ENCODE measurements around the gene OST4.

The OST4 gene

DNA sequence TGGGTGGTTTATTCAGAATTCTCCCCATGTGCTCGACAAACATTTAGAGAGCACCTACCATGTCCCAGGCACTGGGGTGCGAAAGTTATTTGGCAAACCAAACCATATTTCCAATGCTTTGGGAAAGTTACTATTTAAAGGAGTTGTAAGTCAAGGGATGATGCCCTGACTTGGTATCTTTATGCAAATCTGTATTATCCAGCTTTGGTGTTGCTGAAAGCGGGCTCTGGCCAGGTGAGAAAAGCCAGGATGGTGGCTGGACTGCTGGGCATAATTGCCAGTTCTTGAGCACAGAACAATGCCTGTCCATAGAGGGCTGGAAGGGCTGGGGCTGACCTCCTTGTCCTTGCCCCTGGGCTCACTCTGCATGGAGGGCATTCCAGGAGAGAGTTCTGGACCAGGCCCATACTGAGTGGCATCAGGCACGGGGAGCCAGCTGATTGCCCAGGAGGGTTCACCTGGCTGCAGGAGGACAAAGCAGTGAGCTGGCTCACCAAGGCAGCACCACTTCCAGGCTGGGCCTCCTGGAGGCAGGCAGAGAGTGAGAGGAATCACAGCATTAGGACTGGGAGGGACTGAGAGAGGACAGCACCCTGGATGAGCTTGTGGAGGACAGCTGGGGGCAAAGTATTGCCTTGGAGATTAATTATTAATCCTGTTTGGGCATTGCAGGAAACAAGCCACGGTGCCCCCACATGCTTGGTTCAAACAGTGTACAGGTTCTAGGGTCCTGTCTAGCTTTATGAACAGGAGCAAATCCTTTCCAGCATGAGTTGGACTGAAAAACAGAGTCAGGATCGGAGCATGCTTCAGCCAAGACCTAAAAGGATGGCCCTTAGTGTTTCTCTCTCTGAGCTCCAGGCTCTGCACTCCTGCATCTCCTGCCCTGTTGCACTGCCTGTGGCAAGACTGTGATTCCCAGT lies 22.2 kb upstream of the OST4 start:
- no peak for DNase-seq (ENCODE audit: low spot score)

- no peak for DNase-seq (ENCODE audit: low spot score)
Observed at GRCh38 chr2:27092696-27093429, 21.4 kb upstream of the OST4 start.

GRCh38 chr2:27091746-27092695 lies 20.6 kb upstream of the OST4 start:
- DNase-seq (ENCODE audit: low spot score), result no peak

- no peak for DNase-seq (ENCODE audit: low spot score)
Observed at GRCh38 chr2:27089111-27089954, 17.9 kb upstream of the OST4 start.

DNA sequence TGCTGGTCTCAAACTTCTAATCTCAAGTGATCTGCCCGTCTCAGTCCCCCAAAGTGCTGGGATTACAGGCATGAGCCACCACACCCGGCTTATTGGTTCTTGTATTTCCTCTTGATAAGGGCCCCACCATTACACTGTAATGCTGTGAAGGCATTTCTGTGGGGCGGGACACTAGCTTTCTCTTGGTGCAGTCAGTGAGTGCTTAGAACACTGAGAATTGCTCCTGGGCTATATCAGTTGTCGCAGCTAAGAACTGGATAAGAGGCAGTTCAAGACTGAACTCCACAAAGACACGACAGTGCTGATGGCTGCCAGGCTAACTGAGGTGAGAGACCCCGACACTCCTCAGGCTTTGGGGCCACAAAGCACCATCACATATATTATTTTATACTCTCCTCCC lies 17.2 kb upstream of the OST4 start:
- no peak for DNase-seq (ENCODE audit: low spot score)

GRCh38 chr2:27087823-27088410 lies 16.5 kb upstream of the OST4 start:
- DNase-seq (ENCODE audit: low spot score), result no peak

GRCh38 chr2:27086724-27087593 lies 15.5 kb upstream of the OST4 start, which contains the start of gene KHK:
Gene KHK, plus strand, starts transcription at chr2:27086772. Its CDS starts 488 bp downstream, at chr2:27087260.
- peak; percentile 51 for DNase-seq (ENCODE audit: low spot score)

GRCh38 chr2:27086090-27086723 lies 14.8 kb upstream of the OST4 start:
- DNase-seq (ENCODE audit: low spot score), result peak; percentile 95

DNA sequence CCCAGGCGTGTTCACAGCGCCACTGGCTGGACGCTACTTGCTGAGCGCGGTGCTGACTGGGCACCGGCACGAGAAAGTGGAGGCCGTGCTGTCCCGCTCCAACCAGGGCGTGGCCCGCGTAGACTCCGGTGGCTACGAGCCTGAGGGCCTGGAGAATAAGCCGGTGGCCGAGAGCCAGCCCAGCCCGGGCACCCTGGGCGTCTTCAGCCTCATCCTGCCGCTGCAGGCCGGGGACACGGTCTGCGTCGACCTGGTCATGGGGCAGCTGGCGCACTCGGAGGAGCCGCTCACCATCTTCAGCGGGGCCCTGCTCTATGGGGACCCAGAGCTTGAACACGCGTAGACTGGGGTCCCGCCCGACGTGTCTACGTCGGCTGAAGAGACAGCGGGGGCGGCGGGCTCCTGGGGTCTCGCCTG lies 14.2 kb upstream of the OST4 start:
- peak; percentile 65 for DNase-seq (ENCODE audit: low spot score)

- no peak for DNase-seq (ENCODE audit: low spot score)
Observed at GRCh38 chr2:27085062-27085672, 13.7 kb upstream of the OST4 start.

DNA sequence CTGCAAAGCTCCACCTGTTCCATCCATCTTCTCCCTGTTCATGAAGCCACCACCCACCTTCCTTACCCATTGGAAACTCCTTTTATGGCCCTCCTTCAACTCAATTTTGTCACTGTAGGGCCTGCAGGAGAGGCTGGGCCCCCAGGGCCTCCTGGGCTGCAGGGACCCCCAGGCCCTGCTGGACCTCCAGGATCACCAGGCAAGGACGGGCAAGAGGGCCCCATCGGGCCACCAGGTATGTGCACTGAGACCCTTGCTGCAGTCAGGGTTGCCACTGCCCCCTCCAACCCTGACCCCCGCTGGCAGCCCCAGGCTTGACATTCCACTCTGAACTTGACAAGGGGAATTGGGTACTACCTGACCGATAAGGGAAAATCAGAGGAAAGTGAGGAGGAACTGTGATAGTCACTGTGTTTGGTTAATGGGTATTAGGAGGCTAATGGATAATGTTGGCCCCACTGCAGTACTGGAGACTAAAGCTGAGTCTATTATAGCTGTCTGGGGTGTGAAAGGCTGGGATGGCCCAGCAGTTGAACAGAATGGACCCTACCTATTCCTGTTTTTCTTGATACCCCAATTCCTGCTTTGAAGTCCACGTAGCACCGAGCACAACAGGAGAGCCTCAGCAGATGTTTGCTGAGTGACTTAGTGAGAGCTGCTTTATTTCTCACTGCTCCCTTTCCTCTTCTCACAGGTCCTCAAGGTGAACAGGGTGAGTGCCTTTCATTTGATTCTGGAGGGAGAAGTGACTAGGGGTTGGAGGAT lies 13.0 kb upstream of the OST4 start:
- DNase-seq (ENCODE audit: low spot score), result no peak

DNA sequence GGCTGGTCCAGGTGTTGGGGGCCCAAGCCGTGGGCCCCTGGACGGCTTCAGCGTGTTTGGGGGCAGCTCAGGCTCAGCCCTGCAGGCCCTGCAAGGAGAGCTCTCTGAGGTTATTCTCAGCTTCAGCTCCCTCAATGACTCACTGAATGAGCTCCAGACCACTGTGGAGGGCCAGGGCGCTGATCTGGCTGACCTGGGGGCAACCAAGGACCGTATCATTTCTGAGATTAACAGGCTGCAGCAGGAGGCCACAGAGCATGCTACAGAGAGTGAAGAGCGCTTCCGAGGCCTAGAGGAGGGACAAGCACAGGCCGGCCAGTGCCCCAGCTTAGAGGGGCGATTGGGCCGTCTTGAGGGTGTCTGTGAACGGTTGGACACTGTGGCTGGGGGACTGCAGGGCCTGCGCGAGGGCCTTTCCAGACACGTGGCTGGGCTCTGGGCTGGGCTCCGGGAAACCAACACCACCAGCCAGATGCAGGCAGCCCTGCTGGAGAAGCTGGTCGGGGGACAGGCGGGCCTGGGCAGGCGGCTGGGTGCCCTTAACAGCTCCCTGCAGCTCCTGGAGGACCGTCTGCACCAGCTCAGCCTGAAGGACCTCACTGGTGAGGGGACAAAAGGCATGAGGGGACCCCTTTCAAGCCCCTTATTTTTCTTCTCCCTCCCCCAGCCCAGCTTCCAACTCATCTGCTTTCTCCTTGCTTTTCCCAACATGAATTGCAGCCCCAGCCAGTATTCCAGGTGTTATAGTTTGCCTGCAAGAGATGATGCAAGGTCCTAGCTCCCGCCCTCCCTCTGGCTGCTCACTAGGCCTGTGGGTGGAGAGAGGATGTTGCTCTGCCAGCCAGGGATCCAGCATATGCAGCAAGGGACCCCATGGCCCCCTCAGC lies 12.2 kb upstream of the OST4 start:
- no peak for DNase-seq (ENCODE audit: low spot score)

GRCh38 chr2:27082773-27083409 lies 11.4 kb upstream of the OST4 start:
- DNase-seq (ENCODE audit: low spot score), result no peak

GRCh38 chr2:27081984-27082772 lies 10.7 kb upstream of the OST4 start:
- DNase-seq (ENCODE audit: low spot score), result no peak

- no peak for DNase-seq (ENCODE audit: low spot score)
Observed at GRCh38 chr2:27080603-27080936, 9.1 kb upstream of the OST4 start.

DNA sequence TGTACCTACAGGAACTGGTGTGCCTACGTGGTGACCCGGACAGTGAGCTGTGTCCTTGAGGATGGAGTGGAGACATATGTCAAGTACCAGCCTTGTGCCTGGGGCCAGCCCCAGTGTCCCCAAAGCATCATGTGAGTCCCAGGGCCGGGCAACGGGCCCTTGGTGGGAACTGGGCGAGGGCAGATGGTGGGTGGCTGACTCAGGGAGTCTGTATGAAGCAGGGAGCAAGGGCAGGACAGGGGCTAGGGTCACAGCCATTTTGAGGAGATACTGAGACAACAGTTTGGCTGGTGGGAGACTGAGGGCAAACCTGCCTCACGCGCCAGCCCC lies 8.7 kb upstream of the OST4 start:
- no peak for DNase-seq (ENCODE audit: low spot score)
